ENCODE results near the gene PRKG1. TPM values are rescaled to one million over a fixed set of nuclear protein-coding genes. Genes with fewer than 3 reads are reported as not detected.
"Not testable (repeated sequence)": the region's sequence is repeated elsewhere in the genome, so short reads cannot be mapped to it uniquely, and the experiment has no call there.

PRKG1 gene
- total RNA-seq, 4 donors from 2014 or later: 0.63 to 4.3 (median 2.1) TPM

GRCh38 chr10:51747216-51747615 lies 672.9 kb downstream of the PRKG1 start:
- DNase-seq (ENCODE audit: low spot score in 2 of 2): no peak
- 95 to 100% methylated on average over 1 of the region's 1 CpG for WGBS, 2 donors
- intact Hi-C loops (cut with DNase I; ENCODE audit: low total_unique reads): no loop called here
- TF ChIP-seq CTCF (IDR thresholded peaks at IDR 0.05): no peak
- TF ChIP-seq POLR2A (IDR thresholded peaks at IDR 0.05): no peak
- H3K4me3 ChIP-seq (ENCODE audit: low read depth, poor library complexity, severe bottlenecking): no peak overlapping the region

- TF ChIP-seq CTCF (IDR thresholded peaks at IDR 0.05): no peak
- TF ChIP-seq POLR2A (IDR thresholded peaks at IDR 0.05): no peak
- no peak overlapping the region for H3K4me3 ChIP-seq (ENCODE audit: low read depth, poor library complexity, severe bottlenecking)
- WGBS, 2 donors: 85 to 90% methylated on average over 1 of the region's 1 CpG
- intact Hi-C loops (cut with DNase I; ENCODE audit: low total_unique reads): no loop called here
- DNase-seq (ENCODE audit: low spot score in 2 of 2): no peak
These were observed 674.7 kb downstream of the PRKG1 start for GRCh38 chr10:51748959-51749358.

- intact Hi-C loops (cut with DNase I; ENCODE audit: low total_unique reads): no loop called here
- TF ChIP-seq CTCF (IDR thresholded peaks at IDR 0.05) (no peak), POLR2A (IDR thresholded peaks at IDR 0.05) (no peak)
- no peak overlapping the region for H3K4me3 ChIP-seq (ENCODE audit: low read depth, poor library complexity, severe bottlenecking)
- WGBS, 2 donors: 84 to 86% methylated on average over 3 of the region's 3 CpGs
- no peak for DNase-seq (ENCODE audit: low spot score in 2 of 2)
These were observed 684.1 kb downstream of the PRKG1 start for GRCh38 chr10:51758366-51758765.

GRCh38 chr10:51758838-51759237 lies 684.6 kb downstream of the PRKG1 start:
- H3K4me3 ChIP-seq (ENCODE audit: low read depth, poor library complexity, severe bottlenecking); intact Hi-C loops (cut with DNase I; ENCODE audit: low total_unique reads); DNase-seq (ENCODE audit: low spot score in 2 of 2): not testable (repeated sequence)
- WGBS, 2 donors: 79 to 94% methylated on average over 1 of the region's 1 CpG

- 61 to 62% methylated on average over 4 of the region's 4 CpGs for WGBS, 2 donors
- no peak overlapping the region for H3K4me3 ChIP-seq (ENCODE audit: low read depth, poor library complexity, severe bottlenecking)
- TF ChIP-seq CTCF (IDR thresholded peaks at IDR 0.05) (no peak), POLR2A (IDR thresholded peaks at IDR 0.05) (no peak)
- intact Hi-C loops (cut with DNase I; ENCODE audit: low total_unique reads): no loop called here
- DNase-seq (ENCODE audit: low spot score in 2 of 2): no peak
These were observed 685.7 kb downstream of the PRKG1 start for GRCh38 chr10:51759896-51760534.

GRCh38 chr10:51760864-51761640 lies 686.8 kb downstream of the PRKG1 start:
- 92 to 98% methylated on average over 4 of the region's 4 CpGs for WGBS, 2 donors
- intact Hi-C loops (cut with DNase I; ENCODE audit: low total_unique reads): no loop called here
- no peak for DNase-seq (ENCODE audit: low spot score in 2 of 2)
- no peak overlapping the region for H3K4me3 ChIP-seq (ENCODE audit: low read depth, poor library complexity, severe bottlenecking)
- TF ChIP-seq CTCF (IDR thresholded peaks at IDR 0.05) (no peak), POLR2A (IDR thresholded peaks at IDR 0.05) (no peak)
